HFF-Myc (cell line): ENCODE data around the gene DDAH1.

Experiments
- DNase-seq: peaks from one replicate; pipeline ENCODE4 v3.0.0-alpha.2; 2011; ENCODE audit warnings: low read depth; ENCODE audit errors: extremely low read depth
- H3K4me3 ChIP-seq: replicated peaks from 2 replicates; pipeline ENCODE4 v1.5.1; 2011; ENCODE audit warnings: low read depth, mild to moderate bottlenecking, control low read depth, low read length
- CTCF ChIP-seq: IDR thresholded peaks from 2 replicates; pipeline ENCODE4 v1.5.1; 2012; ENCODE audit warnings: mild to moderate bottlenecking, low read depth, low read length, control low read depth; ENCODE audit errors: missing control alignments

The DDAH1 gene

GRCh38 chr1:85495556-85495955 is 30.6 kb upstream of the DDAH1 start:
- no peak overlapping the region for H3K4me3 ChIP-seq
- TF ChIP-seq CTCF = no peak
- DNase-seq = no peak

- no peak for DNase-seq
- no peak overlapping the region for H3K4me3 ChIP-seq
Measured at GRCh38 chr1:85494904-85495266, 29.9 kb upstream of the DDAH1 start.

GRCh38 chr1:85494074-85494903 is 29.3 kb upstream of the DDAH1 start:
- TF ChIP-seq CTCF = no peak
- no peak for DNase-seq
- no peak overlapping the region for H3K4me3 ChIP-seq

More at GRCh38 chr1:85494904-85495266, 29.9 kb upstream of the DDAH1 start:
- peak; percentile 19 for TF ChIP-seq CTCF

GRCh38 chr1:85490270-85490985 is 25.5 kb upstream of the DDAH1 start:
- TF ChIP-seq CTCF = no peak
- no peak overlapping the region for H3K4me3 ChIP-seq
- no peak for DNase-seq

- no peak for TF ChIP-seq CTCF
- H3K4me3 ChIP-seq = no peak overlapping the region
- no peak for DNase-seq
Measured at GRCh38 chr1:85488126-85488525, 23.2 kb upstream of the DDAH1 start.

- no peak for DNase-seq
- TF ChIP-seq CTCF = no peak
- H3K4me3 ChIP-seq = no peak overlapping the region
Measured at GRCh38 chr1:85485516-85485915, 20.6 kb upstream of the DDAH1 start.
